Measurements from ENCODE around the gene SKP2. TPM values are rescaled to one million over a fixed set of nuclear protein-coding genes. Genes with fewer than 3 reads are reported as not detected.

The SKP2 gene
- polyA plus RNA-seq, 1 donor from 2014 or later = 26.0 TPM

DNA sequence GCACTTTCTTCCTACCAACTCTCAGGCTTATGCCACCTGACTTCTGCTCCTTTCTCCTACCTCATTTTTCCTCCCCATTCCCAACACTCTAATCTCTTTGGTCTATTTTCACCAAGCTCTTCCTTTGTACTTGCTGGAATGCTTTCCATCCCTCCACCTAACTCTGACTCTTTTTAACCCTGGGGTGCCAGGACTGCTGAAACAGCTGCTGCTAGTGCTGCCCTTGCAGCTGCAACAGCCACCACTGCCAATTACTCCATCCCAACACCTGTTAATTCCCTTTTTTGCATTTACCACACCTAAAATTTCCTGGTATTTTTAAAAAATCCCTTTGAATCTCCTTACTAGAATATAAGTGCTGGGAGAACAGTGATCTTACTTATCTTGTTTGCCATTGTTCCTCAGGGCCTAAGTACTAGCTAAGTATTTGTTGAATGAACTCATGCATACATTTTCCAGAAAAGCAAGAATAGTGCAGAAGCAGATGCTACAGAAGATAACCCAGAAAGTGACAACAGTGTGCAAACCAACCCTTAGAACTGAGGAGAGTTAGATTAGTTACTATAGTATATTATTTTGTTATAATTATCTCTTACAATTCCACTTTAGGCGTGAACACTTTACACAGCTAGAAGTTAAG, 78.4 kb downstream of the SKP2 start:
- Histone ChIP-seq H3K9me2 (ENCODE audit: insufficient read depth, low read length) (no peaks in the 10 kb centered on the region), H3K4me2 (ENCODE audit: low read length) (no peak overlapping the region), H3F3A (ENCODE audit: insufficient read depth, low read length, poor library complexity, severe bottlenecking) (no peaks in the 10 kb centered on the region), H3K36me3 (ENCODE audit: insufficient read depth, low read length) (peaks cover under 1% of the 10 kb centered on the region), H3K27me3 (ENCODE audit: insufficient read depth, low read depth, low read length) (no peaks in the 10 kb centered on the region), H2AFZ (ENCODE audit: low read depth, low read length) (no peak overlapping the region), H3K4me3 (ENCODE audit: low read length) (no peak overlapping the region), H4K20me1 (ENCODE audit: insufficient read depth) (no peaks in the 10 kb centered on the region), H3K27ac (ENCODE audit: low read length) (no peak overlapping the region), H3K9ac (ENCODE audit: low read length) (no peak overlapping the region), H3K79me2 (replicated peaks; ENCODE audit: insufficient read depth, low read length) (no peaks in the 10 kb centered on the region), H3K9me3 (ENCODE audit: low read length) (no peaks in the 10 kb centered on the region)
- TF ChIP-seq REST (IDR thresholded peaks at IDR 0.05; ENCODE audit: borderline replicate concordance) = no peak
- no peak for TF ChIP-seq EP300 (conservative IDR thresholded peaks at IDR 0.05; ENCODE audit: poor library complexity, severe bottlenecking)
- TF ChIP-seq TAF1 (IDR thresholded peaks at IDR 0.05; ENCODE audit: low read depth) = no peak
- TF ChIP-seq SMC3 (conservative IDR thresholded peaks at IDR 0.05; ENCODE audit: poor library complexity) = no peak
- TF ChIP-seq, protein P1, sequence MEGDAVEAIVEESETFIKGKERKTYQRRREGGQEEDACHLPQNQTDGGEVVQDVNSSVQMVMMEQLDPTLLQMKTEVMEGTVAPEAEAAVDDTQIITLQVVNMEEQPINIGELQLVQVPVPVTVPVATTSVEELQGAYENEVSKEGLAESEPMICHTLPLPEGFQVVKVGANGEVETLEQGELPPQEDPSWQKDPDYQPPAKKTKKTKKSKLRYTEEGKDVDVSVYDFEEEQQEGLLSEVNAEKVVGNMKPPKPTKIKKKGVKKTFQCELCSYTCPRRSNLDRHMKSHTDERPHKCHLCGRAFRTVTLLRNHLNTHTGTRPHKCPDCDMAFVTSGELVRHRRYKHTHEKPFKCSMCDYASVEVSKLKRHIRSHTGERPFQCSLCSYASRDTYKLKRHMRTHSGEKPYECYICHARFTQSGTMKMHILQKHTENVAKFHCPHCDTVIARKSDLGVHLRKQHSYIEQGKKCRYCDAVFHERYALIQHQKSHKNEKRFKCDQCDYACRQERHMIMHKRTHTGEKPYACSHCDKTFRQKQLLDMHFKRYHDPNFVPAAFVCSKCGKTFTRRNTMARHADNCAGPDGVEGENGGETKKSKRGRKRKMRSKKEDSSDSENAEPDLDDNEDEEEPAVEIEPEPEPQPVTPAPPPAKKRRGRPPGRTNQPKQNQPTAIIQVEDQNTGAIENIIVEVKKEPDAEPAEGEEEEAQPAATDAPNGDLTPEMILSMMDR (IDR thresholded peaks at IDR 0.05; ENCODE audit: poor library complexity, severe bottlenecking) = no peak
- no peak for TF ChIP-seq MXI1 (conservative IDR thresholded peaks at IDR 0.05; ENCODE audit: poor library complexity, severe bottlenecking)
- no peak for TF ChIP-seq EZH2 (IDR thresholded peaks at IDR 0.05; ENCODE audit: borderline replicate concordance, insufficient read depth, low read length, poor library complexity, severe bottlenecking)
- TF ChIP-seq RAD21 (conservative IDR thresholded peaks at IDR 0.05) = no peak
- no peak for TF ChIP-seq POLR2AphosphoS5 (IDR thresholded peaks at IDR 0.05)

DNA sequence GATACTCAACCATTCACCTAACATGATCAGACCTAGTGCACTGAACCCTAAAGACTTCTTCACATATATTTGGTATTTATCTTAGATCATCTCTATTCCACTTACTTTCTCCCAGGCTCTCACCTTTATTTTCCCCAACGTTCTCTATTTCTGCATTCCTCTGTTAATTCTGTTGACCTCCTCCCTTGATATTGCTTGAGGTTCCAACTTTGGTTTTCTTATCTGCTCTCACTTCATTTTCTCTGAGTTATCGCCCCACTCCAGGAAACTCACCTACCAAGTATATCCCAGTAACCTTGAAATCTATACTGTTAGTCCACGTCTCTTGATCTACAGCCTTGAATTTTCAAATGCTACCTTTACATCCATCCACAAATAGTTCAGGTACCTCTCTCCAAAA, 80.6 kb downstream of the SKP2 start:
- H3K27me3 ChIP-seq (ENCODE audit: insufficient read depth, low read depth, low read length) = no peaks in the 10 kb centered on the region
- H2AFZ ChIP-seq (ENCODE audit: low read depth, low read length) = no peak overlapping the region
- H3K36me3 ChIP-seq (ENCODE audit: insufficient read depth, low read length) = no peaks in the 10 kb centered on the region
- H4K20me1 ChIP-seq (ENCODE audit: insufficient read depth) = no peaks in the 10 kb centered on the region
- H3K4me2 ChIP-seq (ENCODE audit: low read length) = no peak overlapping the region
- H3K4me3 ChIP-seq (ENCODE audit: low read length) = no peak overlapping the region
- H3K9me3 ChIP-seq (ENCODE audit: low read length) = no peaks in the 10 kb centered on the region
- H3K9ac ChIP-seq (ENCODE audit: low read length) = no peak overlapping the region
- TF ChIP-seq, protein P1 (IDR thresholded peaks at IDR 0.05; ENCODE audit: poor library complexity, severe bottlenecking) = no peak
- TF ChIP-seq REST (IDR thresholded peaks at IDR 0.05; ENCODE audit: borderline replicate concordance) (no peak), POLR2AphosphoS5 (IDR thresholded peaks at IDR 0.05) (no peak), EP300 (conservative IDR thresholded peaks at IDR 0.05; ENCODE audit: poor library complexity, severe bottlenecking) (no peak), MXI1 (conservative IDR thresholded peaks at IDR 0.05; ENCODE audit: poor library complexity, severe bottlenecking) (no peak), TAF1 (IDR thresholded peaks at IDR 0.05; ENCODE audit: low read depth) (no peak), SMC3 (conservative IDR thresholded peaks at IDR 0.05; ENCODE audit: poor library complexity) (no peak), EZH2 (IDR thresholded peaks at IDR 0.05; ENCODE audit: borderline replicate concordance, insufficient read depth, low read length, poor library complexity, severe bottlenecking) (no peak), RAD21 (conservative IDR thresholded peaks at IDR 0.05) (no peak)
- H3F3A ChIP-seq (ENCODE audit: insufficient read depth, low read length, poor library complexity, severe bottlenecking) = no peaks in the 10 kb centered on the region
- peaks cover 6% of the 10 kb centered on the region for H3K79me2 ChIP-seq (replicated peaks; ENCODE audit: insufficient read depth, low read length)
- no peak overlapping the region for H3K27ac ChIP-seq (ENCODE audit: low read length)
- no peaks in the 10 kb centered on the region for H3K9me2 ChIP-seq (ENCODE audit: insufficient read depth, low read length)

All from neural cell (in vitro differentiated cells).